Astrocyte of the cerebellum (primary cell): ENCODE measurements around the gene PGLYRP3.
"Not testable (repeated sequence)": the region's sequence is repeated elsewhere in the genome, so short reads cannot be mapped to it uniquely, and the experiment has no call there.

ENCODE experiments used
- DNase-seq: peaks from one replicate; pipeline ENCODE4 v3.0.0-alpha.2; 2011; ENCODE audit warnings: low read depth
- H3K4me3 ChIP-seq: 2 replicates; pipeline ENCODE4 v1.5.1; 2011; ENCODE audit warnings: mild to moderate bottlenecking, low read depth, low read length, moderate library complexity
- CTCF ChIP-seq: IDR thresholded peaks from 2 replicates; pipeline ENCODE4 v1.5.1; 2012; ENCODE audit warnings: low read length, low read depth, moderate library complexity, mild to moderate bottlenecking; ENCODE audit errors: missing control alignments
- in situ Hi-C: cut with HindIII; loops from 2 replicates; pipeline ENCODE4 v1.10.0; 2017; ENCODE audit warnings: low sequenced_read_pairs

PGLYRP3 gene

DNA sequence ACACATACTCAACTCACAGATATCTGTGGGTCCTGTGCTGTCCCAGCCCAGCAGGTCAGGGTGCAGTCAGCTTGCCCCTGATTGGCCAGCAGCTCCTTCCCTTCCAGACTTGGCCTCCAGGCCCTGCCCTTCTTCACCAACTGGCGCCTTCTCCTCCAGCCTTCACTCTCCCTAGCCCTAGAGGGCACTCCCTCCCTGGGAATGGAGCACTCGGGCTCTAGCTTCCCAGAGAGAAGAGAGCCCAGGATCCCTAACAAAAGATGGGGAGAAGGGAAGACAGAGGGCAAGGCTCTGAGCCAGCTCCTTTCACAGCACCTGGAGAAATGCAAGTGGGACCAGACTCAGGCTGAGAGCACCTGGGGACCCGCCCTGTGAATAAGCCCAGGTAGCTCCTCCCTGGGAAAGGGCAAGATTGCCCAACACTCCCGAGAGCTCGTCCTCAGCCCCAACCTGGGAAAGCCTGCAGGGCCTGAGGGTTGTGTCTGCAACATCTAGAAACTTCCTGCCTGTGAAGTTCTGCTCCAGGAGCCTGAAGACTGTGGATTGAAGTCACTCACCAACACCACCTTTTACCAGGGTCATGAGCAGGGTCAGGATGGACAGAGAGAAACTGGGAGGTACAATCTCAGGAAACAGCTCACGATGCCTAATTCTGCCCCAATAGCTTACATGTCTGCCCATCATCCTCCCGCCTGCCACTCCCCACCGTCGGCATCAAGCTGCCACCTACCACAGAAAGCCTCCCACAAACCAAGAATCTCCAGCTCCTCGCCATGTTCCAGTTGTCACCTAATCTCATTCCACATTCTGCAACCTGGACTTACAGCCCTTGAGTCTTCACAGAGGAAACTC, 36.0 kb upstream of the PGLYRP3 start, which contains the start of gene PGLYRP4:
PGLYRP4 (minus strand) TSS at position 331 of the 852 bp plus-strand sequence. CDS start 909 bp downstream, outside the sequence.
- in situ Hi-C loops = no loop called here
- TF ChIP-seq CTCF = no peak
- DNase-seq = no peak
- H3K4me3 ChIP-seq = no peak within 1 kb of the TSS

GRCh38 chr1:153347856-153348255, 35.1 kb upstream of the PGLYRP3 start:
- DNase-seq = no peak
- no peak for TF ChIP-seq CTCF
- in situ Hi-C loops = no loop called here
- H3K4me3 ChIP-seq = no peak overlapping the region

DNA sequence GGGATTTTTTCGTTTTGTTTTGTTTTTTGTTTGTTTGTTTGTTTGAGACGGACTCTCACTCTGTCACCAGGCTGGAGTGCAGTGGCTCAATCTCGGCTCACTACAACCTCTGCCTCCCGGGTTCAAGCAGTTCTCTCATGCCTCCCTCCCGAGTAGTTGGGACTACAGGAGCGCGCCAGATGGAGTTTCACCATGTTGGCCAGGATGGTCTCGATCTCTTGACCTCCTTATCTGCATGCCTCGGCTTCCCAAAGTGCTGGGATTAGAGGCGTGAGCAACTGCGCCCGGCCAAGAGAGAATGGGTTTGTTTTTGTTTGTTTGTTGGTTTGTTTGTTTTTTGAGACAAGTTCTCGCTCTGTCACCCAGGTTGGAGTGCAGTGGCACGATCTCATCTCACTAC, 34.3 kb upstream of the PGLYRP3 start:
- in situ Hi-C loops, DNase-seq, H3K4me3 ChIP-seq: not testable (repeated sequence)

DNA sequence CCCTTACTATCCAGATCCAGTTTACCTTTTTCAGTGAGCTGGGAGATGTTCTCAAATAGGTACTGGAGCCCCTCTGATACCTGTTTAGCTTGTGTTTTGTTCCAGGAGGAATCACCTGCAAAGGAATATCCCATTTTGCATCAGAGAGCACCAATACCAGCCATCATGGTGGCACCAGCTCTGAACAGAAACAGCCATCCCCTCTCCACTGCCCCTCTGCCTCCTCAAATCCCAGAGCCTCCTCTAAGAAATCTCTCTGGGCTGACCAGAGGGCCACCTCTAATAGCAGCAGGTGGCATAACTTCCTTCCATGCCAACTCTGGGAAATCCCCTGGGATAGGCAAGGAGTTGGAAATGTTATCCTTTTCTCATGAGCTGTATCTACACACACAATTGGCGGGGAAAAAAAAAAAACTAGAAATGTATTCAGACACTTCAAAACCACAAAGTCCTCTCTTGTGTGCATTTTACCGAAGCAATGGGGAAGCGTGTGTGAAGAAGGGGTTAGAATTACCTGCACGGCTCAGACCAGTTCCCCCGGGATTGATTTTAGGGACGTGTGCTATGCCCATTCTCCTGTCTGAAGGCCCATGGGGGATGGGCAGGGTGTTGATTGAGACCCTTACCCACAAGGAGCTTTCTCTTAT, 33.4 kb upstream of the PGLYRP3 start:
- in situ Hi-C loops = no loop called here
- no peak overlapping the region for H3K4me3 ChIP-seq
- DNase-seq = no peak
- no peak for TF ChIP-seq CTCF

- TF ChIP-seq CTCF = no peak
- H3K4me3 ChIP-seq = no peak overlapping the region
- in situ Hi-C loops = no loop called here
- DNase-seq = no peak
Measured at GRCh38 chr1:153345187-153346076, 32.7 kb upstream of the PGLYRP3 start.

DNA sequence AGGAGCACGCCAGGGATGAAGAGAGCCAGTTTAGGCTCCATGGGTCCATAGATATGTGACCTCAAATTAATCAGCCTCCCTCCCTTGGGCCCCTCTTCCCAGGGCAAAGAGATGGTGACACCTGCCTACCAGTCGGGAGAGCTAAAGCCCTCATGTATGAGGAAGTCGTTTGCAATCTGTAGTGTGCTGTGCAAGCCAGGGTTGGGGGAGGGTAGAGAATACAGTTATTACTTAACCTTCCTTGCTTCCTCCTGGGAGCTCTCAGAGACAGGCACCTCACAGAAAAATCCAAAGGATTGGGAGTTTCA, 31.9 kb upstream of the PGLYRP3 start:
- no peak for TF ChIP-seq CTCF
- in situ Hi-C loops = no loop called here
- DNase-seq = no peak
- H3K4me3 ChIP-seq = no peak overlapping the region
